Measurements from ENCODE around the gene PCDH15. TPM values are rescaled to one million over a fixed set of nuclear protein-coding genes. Genes with fewer than 3 reads are reported as not detected.

Gene PCDH15
- total RNA-seq, 1 donor from 2014 or later, result 0.05 TPM

DNA sequence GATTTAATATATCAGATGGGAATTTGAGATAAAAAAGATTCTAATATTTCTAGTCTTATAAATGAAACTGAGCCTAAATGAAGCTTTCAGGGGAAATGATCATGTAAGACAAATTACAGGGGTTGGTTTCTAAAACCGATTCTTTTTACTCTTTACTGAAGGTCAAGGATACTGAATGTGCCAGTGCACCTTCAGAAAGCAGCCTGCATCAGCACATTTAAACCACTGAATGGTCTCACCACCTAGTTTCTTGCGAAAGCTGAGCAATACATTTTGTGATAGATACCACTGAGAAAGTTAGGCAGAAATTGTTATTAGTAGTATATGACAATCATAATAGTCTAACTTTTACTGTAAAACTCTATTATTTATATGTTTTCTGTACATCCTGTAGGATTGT, 180.7 kb downstream of the PCDH15 start:
- TF ChIP-seq, protein P1, sequence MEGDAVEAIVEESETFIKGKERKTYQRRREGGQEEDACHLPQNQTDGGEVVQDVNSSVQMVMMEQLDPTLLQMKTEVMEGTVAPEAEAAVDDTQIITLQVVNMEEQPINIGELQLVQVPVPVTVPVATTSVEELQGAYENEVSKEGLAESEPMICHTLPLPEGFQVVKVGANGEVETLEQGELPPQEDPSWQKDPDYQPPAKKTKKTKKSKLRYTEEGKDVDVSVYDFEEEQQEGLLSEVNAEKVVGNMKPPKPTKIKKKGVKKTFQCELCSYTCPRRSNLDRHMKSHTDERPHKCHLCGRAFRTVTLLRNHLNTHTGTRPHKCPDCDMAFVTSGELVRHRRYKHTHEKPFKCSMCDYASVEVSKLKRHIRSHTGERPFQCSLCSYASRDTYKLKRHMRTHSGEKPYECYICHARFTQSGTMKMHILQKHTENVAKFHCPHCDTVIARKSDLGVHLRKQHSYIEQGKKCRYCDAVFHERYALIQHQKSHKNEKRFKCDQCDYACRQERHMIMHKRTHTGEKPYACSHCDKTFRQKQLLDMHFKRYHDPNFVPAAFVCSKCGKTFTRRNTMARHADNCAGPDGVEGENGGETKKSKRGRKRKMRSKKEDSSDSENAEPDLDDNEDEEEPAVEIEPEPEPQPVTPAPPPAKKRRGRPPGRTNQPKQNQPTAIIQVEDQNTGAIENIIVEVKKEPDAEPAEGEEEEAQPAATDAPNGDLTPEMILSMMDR (IDR thresholded peaks at IDR 0.05; ENCODE audit: unreplicated experiment), result no peak
- H3K9me3 Mint-ChIP-seq (ENCODE audit: unreplicated experiment), result no peaks in the 10 kb centered on the region
- no peak overlapping the region for H3K4me3 Mint-ChIP-seq (ENCODE audit: unreplicated experiment)
- peaks cover 1% of the 10 kb centered on the region for H3K27me3 Mint-ChIP-seq (ENCODE audit: unreplicated experiment)
- no peaks in the 10 kb centered on the region for H3K36me3 Mint-ChIP-seq (ENCODE audit: low read depth, unreplicated experiment)
- peaks cover 10% of the 10 kb centered on the region for H3K4me1 Mint-ChIP-seq (ENCODE audit: unreplicated experiment)
- DNase-seq (ENCODE audit: low spot score), result no peak
- H3K27ac Mint-ChIP-seq (ENCODE audit: unreplicated experiment), result no peak overlapping the region

DNA sequence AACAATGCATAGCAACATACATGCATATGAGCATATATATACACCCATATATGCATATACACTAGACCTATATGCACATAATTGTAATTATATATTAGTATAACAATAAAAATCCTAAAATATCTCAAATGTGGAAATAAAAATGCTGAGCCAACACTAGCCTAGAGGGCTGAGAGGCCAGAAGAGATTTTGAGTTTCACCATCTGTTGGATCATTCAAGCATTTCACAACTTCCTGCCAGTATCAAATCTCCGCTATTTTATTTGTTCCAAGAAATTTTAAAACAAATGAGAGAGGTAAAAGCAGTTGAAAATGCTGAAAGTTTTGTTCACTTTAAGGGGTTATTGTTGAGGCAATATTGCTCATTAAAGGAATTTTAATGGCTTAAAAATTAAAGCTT, 187.0 kb downstream of the PCDH15 start:
- Mint-ChIP-seq H3K4me3 (ENCODE audit: unreplicated experiment) (no peak overlapping the region), H3K9me3 (ENCODE audit: unreplicated experiment) (no peaks in the 10 kb centered on the region), H3K36me3 (ENCODE audit: low read depth, unreplicated experiment) (no peaks in the 10 kb centered on the region), H3K27me3 (ENCODE audit: unreplicated experiment) (no peaks in the 10 kb centered on the region), H3K4me1 (ENCODE audit: unreplicated experiment) (no peaks in the 10 kb centered on the region), H3K27ac (ENCODE audit: unreplicated experiment) (no peak overlapping the region)
- DNase-seq (ENCODE audit: low spot score), result no peak
- TF ChIP-seq, protein P1 (IDR thresholded peaks at IDR 0.05; ENCODE audit: unreplicated experiment), result no peak

DNA sequence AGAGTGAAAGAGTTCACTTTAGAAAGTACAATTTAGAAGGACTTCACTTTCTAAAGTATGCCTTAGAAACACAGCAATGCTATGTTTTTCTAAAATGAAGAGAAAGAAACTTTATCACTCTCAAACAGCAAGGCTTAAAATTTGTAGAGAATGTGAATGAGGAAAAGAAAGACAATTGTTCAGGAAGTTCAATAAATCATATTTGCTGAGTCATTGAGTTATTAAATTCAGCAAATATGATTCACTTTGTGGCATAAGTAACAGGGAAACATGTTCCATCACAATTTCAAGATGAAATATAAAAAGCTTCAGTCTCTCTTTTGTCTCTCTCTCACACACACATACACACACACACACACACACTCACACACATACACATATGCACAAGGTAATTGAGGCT, 187.9 kb downstream of the PCDH15 start:
- Mint-ChIP-seq H3K9me3 (ENCODE audit: unreplicated experiment) (no peaks in the 10 kb centered on the region), H3K4me1 (ENCODE audit: unreplicated experiment) (no peaks in the 10 kb centered on the region), H3K36me3 (ENCODE audit: low read depth, unreplicated experiment) (no peaks in the 10 kb centered on the region), H3K4me3 (ENCODE audit: unreplicated experiment) (no peak overlapping the region), H3K27me3 (ENCODE audit: unreplicated experiment) (no peaks in the 10 kb centered on the region), H3K27ac (ENCODE audit: unreplicated experiment) (no peak overlapping the region)
- DNase-seq (ENCODE audit: low spot score), result no peak
- TF ChIP-seq, protein P1 (IDR thresholded peaks at IDR 0.05; ENCODE audit: unreplicated experiment), result no peak

DNA sequence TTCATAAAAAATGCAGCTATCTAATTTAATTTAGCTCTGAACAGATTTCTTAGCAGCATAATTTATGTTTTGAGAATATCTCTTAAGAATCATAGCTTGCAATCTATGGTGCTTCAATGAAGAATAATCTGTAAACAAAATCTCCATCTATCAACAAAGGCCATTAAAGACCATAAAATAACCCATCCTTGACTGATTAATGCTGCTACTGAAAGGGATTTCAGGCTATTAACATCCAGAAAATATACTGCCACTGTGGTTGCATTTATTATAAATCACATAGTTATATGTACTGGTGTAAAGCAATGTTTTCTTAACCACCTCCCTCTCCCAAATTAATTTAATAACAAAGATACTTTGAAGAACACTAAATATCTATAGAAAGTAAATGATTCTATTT, 191.6 kb downstream of the PCDH15 start:
- H3K27me3 Mint-ChIP-seq (ENCODE audit: unreplicated experiment), result no peaks in the 10 kb centered on the region
- no peak for DNase-seq (ENCODE audit: low spot score)
- no peak overlapping the region for H3K4me3 Mint-ChIP-seq (ENCODE audit: unreplicated experiment)
- no peak overlapping the region for H3K27ac Mint-ChIP-seq (ENCODE audit: unreplicated experiment)
- H3K36me3 Mint-ChIP-seq (ENCODE audit: low read depth, unreplicated experiment), result no peaks in the 10 kb centered on the region
- no peaks in the 10 kb centered on the region for H3K9me3 Mint-ChIP-seq (ENCODE audit: unreplicated experiment)
- TF ChIP-seq, protein P1 (IDR thresholded peaks at IDR 0.05; ENCODE audit: unreplicated experiment), result no peak
- peaks cover 4% of the 10 kb centered on the region for H3K4me1 Mint-ChIP-seq (ENCODE audit: unreplicated experiment)

DNA sequence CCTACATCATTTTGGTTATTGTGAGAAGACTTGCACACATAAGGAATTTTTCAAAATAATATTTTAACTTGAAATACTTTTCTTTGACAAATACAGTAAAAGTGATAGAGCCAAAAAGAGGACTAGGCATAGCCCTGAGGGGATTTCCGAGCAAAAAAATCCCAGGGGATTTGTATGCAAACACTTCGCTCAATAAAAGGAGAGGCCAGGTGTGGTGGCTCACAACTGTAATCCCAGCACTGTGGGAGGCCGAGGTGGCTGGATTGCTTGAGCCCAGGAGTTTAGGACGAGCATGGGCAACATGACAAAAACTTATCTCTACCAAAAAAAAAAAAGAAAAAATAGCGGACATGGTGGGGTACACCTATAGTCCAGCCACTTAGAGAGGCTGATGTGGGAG, 193.0 kb downstream of the PCDH15 start:
- Mint-ChIP-seq H3K4me3 (ENCODE audit: unreplicated experiment) (no peak overlapping the region), H3K4me1 (ENCODE audit: unreplicated experiment) (peaks cover 4% of the 10 kb centered on the region), H3K36me3 (ENCODE audit: low read depth, unreplicated experiment) (no peaks in the 10 kb centered on the region), H3K27me3 (ENCODE audit: unreplicated experiment) (no peaks in the 10 kb centered on the region), H3K9me3 (ENCODE audit: unreplicated experiment) (no peaks in the 10 kb centered on the region), H3K27ac (ENCODE audit: unreplicated experiment) (no peak overlapping the region)
- TF ChIP-seq, protein P1 (IDR thresholded peaks at IDR 0.05; ENCODE audit: unreplicated experiment), result no peak
- no peak for DNase-seq (ENCODE audit: low spot score)
